K562 (cell line): Measurements from ENCODE around the gene MAP7D1. TPM values are rescaled to one million over a fixed set of nuclear protein-coding genes. Genes with fewer than 3 reads are reported as not detected.

Experiments
- AFF1 ChIP-seq, 2 experiments: fragments of 450-650 bp; IDR thresholded peaks; 2 replicates each; pipeline ENCODE4 v1.6.1; 2018; ENCODE audit warnings: mild to moderate bottlenecking in 2 of 2, low read depth in 1 of 2; ENCODE audit not compliant: partially characterized antibody in 2 of 2
- ATF4 ChIP-seq: fragments of 450-650 bp; formaldehyde crosslinking; IDR thresholded peaks from 2 replicates; pipeline ENCODE4 v1.4.0; 2022; ENCODE audit warnings: mild to moderate bottlenecking, moderate library complexity
- CBFA2T2 ChIP-seq: fragments of 450-650 bp; conservative IDR thresholded peaks from 2 replicates; pipeline ENCODE4 v1.6.1; 2017; ENCODE audit warnings: mild to moderate bottlenecking
- FOXK1 ChIP-seq: sonication (generic); formaldehyde crosslinking; IDR thresholded peaks from 2 replicates; pipeline ENCODE4 v1.8.0; 2022; ENCODE audit warnings: missing genetic modification reagents, mild to moderate bottlenecking, borderline replicate concordance
- HES1 ChIP-seq: fragments of 450-650 bp; IDR thresholded peaks from 2 replicates; pipeline ENCODE4 v1.6.1; 2016; ENCODE audit warnings: low read depth, mild to moderate bottlenecking, moderate library complexity
- HMG20B ChIP-seq: fragments of 250-450 bp; sonication (Bioruptor Pico); IDR thresholded peaks from 2 replicates; pipeline ENCODE4 v1.5.0; 2021; ENCODE audit warnings: mild to moderate bottlenecking
- JUN ChIP-seq, 2 experiments: sonication (generic) in 1 of 2; formaldehyde crosslinking in 1 of 2; IDR thresholded peaks; 2 replicates each; pipeline versions ENCODE4 v1.6.1 to v1.8.0; 2012 to 2022; ENCODE audit warnings: borderline replicate concordance in 2 of 2, mild to moderate bottlenecking in 2 of 2, improper control_type of control experiment in 1 of 2, low read depth in 1 of 2, low read length in 1 of 2, missing genetic modification reagents in 1 of 2
- JUNB ChIP-seq: fragments of 450-650 bp; formaldehyde crosslinking; conservative IDR thresholded peaks from 2 replicates; pipeline ENCODE4 v1.4.0; 2020; ENCODE audit warnings: mild to moderate bottlenecking
- MITF ChIP-seq: IDR thresholded peaks from 2 replicates; pipeline ENCODE4 v1.6.1; 2014; ENCODE audit warnings: antibody characterized with exemption
- OTX1 ChIP-seq: fragments of 450-650 bp; formaldehyde crosslinking; IDR thresholded peaks from 2 replicates; pipeline ENCODE4 v1.4.0; 2022; ENCODE audit warnings: mild to moderate bottlenecking
- SIN3A ChIP-seq, 2 experiments: fragments of 150-350 bp in 1 of 2; IDR thresholded peaks; 2 replicates each; pipeline ENCODE4 v1.6.1; 2011 to 2016; ENCODE audit warnings: borderline replicate concordance in 2 of 2, low read depth in 2 of 2, low read length in 2 of 2, mild to moderate bottlenecking in 2 of 2, moderate library complexity in 2 of 2; ENCODE audit not compliant: control insufficient read depth in 1 of 2
- SPI1 ChIP-seq: IDR thresholded peaks from 2 replicates; pipeline ENCODE4 v1.6.1; 2011; ENCODE audit warnings: low read depth, low read length, control low read depth, borderline replicate concordance
- ZNF217 ChIP-seq: sonication (generic); formaldehyde crosslinking; IDR thresholded peaks from 2 replicates; pipeline ENCODE4 v1.8.0; 2022; ENCODE audit warnings: mild to moderate bottlenecking, missing genetic modification reagents
- ZNF224 ChIP-seq: sonication (generic); formaldehyde crosslinking; IDR thresholded peaks from 2 replicates; pipeline ENCODE4 v1.8.0; 2022; ENCODE audit warnings: mild to moderate bottlenecking, missing genetic modification reagents
- ZNF239 ChIP-seq: fragments of 250-450 bp; sonication (Bioruptor Pico); IDR thresholded peaks from 2 replicates; pipeline ENCODE4 v1.4.0; 2020; ENCODE audit warnings: mild to moderate bottlenecking
- ZNF354B ChIP-seq: fragments of 250-450 bp; sonication (Bioruptor Pico); IDR thresholded peaks from 2 replicates; pipeline ENCODE4 v1.4.0; 2020
- ZNF445 ChIP-seq: fragments of 250-450 bp; sonication (Bioruptor Pico); IDR thresholded peaks from 2 replicates; pipeline ENCODE4 v1.4.0; 2020; ENCODE audit warnings: low read depth, mild to moderate bottlenecking, moderate library complexity
- ZNF780A ChIP-seq: fragments of 250-450 bp; sonication (Bioruptor Pico); IDR thresholded peaks from 2 replicates; pipeline ENCODE4 v1.5.0; 2021; ENCODE audit warnings: mild to moderate bottlenecking
- polyA plus RNA-seq, 8 experiments: library from polyadenylated mRNA; depleted of rRNA in 4 of 8; stranded (reverse) in 5 of 8; unstranded in 3 of 8; fragments of >200 nt; fragmentation: Nextera tagmentation in 2 of 8; fragmentation: Illumina TruSeq in 1 of 8; extraction: Ambion mirVana in 2 of 8; extraction: Trizol in 1 of 8; gene quantifications; 2 replicates each; pipeline versions ENCODE4 v1.2.1 to v1.2.3, GENCODE V29; 2011 to 2014; ENCODE audit warnings: inconsistent platforms in 1 of 8, missing spikeins in 1 of 8
- total RNA-seq, 7 experiments: library from RNA; depleted of rRNA in 6 of 7; stranded (reverse); fragments of >200 nt in 6 of 7; fragmentation: Illumina TruSeq in 2 of 7; extraction: Trizol in 2 of 7; gene quantifications; 2 replicates each; pipeline versions ENCODE4 v1.2.1 to v1.2.3, GENCODE V29; 2011 to 2021; ENCODE audit warnings: low replicate concordance in 1 of 7
- TF ChIP-seq, protein P1 (sequence below): fragments of 450-650 bp; IDR thresholded peaks from 2 replicates; pipeline ENCODE4 v1.6.1; 2016; ENCODE audit warnings: borderline replicate concordance

Gene MAP7D1
- total and polyA plus RNA-seq, 9 of the 15 experiments (the other 6 are each of a cell fraction or from before 2014, with no cell fraction given): 3.6 to 108 (median 34.5) TPM

- TF ChIP-seq HES1 (no peak; the same call in 1 of the 2 replicates), ZNF217 (CRISPR knock-in tag) (no peak), ZNF224 (no peak), AFF1 (IDR thresholded peaks at IDR 0.05; ENCODE audit: low read depth in 1 of 2, partially characterized antibody in 2 of 2) (peak in 1 of 2 experiments; percentile 99), ZNF780A (no peak), ATF4 (CRISPR knock-in tag) (no peak; the same call in 1 of the 2 replicates), ZNF445 (CRISPR knock-in tag) (no peak), HMG20B (CRISPR knock-in tag) (no peak), ZNF354B (no peak), JUNB (no peak), FOXK1 (no peak), ZNF239 (CRISPR knock-in tag) (no peak), MITF (peak; percentile 99), OTX1 (CRISPR knock-in tag) (no peak), SPI1 (peak; percentile 46; the same call in 1 of the 2 replicates), CBFA2T2 (peak; percentile 96), JUN (IDR thresholded peaks at IDR 0.05; ENCODE audit: borderline replicate concordance, low read depth, low read length) (peak; percentile 32), JUN (CRISPR knock-in tag; IDR thresholded peaks at IDR 0.05; ENCODE audit: borderline replicate concordance) (peak; percentile 87; the same call in 1 of the 2 replicates), SIN3A (IDR thresholded peaks at IDR 0.05; ENCODE audit: borderline replicate concordance in 2 of 2, control insufficient read depth in 1 of 2, low read depth in 2 of 2, low read length in 2 of 2) (peak; percentile 71 to 93; a peak in 2 of 4 replicates)
- TF ChIP-seq, protein P1, sequence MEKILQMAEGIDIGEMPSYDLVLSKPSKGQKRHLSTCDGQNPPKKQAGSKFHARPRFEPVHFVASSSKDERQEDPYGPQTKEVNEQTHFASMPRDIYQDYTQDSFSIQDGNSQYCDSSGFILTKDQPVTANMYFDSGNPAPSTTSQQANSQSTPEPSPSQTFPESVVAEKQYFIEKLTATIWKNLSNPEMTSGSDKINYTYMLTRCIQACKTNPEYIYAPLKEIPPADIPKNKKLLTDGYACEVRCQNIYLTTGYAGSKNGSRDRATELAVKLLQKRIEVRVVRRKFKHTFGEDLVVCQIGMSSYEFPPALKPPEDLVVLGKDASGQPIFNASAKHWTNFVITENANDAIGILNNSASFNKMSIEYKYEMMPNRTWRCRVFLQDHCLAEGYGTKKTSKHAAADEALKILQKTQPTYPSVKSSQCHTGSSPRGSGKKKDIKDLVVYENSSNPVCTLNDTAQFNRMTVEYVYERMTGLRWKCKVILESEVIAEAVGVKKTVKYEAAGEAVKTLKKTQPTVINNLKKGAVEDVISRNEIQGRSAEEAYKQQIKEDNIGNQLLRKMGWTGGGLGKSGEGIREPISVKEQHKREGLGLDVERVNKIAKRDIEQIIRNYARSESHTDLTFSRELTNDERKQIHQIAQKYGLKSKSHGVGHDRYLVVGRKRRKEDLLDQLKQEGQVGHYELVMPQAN: no peak
These were observed 68.1 kb downstream of the MAP7D1 start, which contains the start of gene THRAP3 (continued) for GRCh38 chr1:36223996-36224536.
